Measurements from ENCODE around the gene TMEM163. TPM values are rescaled to one million over a fixed set of nuclear protein-coding genes. Genes with fewer than 3 reads are reported as not detected.

The TMEM163 gene
- total RNA-seq, 2 donors from 2014 or later, result 0.24 TPM; not detected in 1

- DNase-seq, result no peak
- Histone ChIP-seq H3K27ac (ENCODE audit: low read depth, low read length) (no peak overlapping the region), H3K4me3 (ENCODE audit: low read length) (no peak overlapping the region), H3K27me3 (ENCODE audit: control insufficient read depth, insufficient read depth, low read length, poor library complexity, severe bottlenecking) (no peaks in the 10 kb centered on the region), H3K36me3 (ENCODE audit: control insufficient read depth, insufficient read depth, low read length) (no peaks in the 10 kb centered on the region), H3K9me3 (ENCODE audit: control insufficient read depth, low read length) (no peaks in the 10 kb centered on the region), H3K9ac (ENCODE audit: extremely low read depth, low read length, poor library complexity, severe bottlenecking) (no peak overlapping the region), H3K4me1 (ENCODE audit: control insufficient read depth, insufficient read depth, low read length) (no peaks in the 10 kb centered on the region)
- 91 to 97% methylated on average over 4 of the region's 4 CpGs for WGBS, 2 experiments (ENCODE audit: insufficient coverage in 1 of 2, insufficient read length in 1 of 2)
- no peak for TF ChIP-seq CTCF (conservative IDR thresholded peaks at IDR 0.05)
- Mint-ChIP-seq H3K36me3 (ENCODE audit: low read depth) (no peaks in the 10 kb centered on the region), H3K4me3 (no peak overlapping the region), H3K27ac (no peak overlapping the region), H3K9me3 (no peaks in the 10 kb centered on the region), H3K27me3 (ENCODE audit: insufficient read depth) (peaks cover 2% of the 10 kb centered on the region), H3K4me1 (no peaks in the 10 kb centered on the region)
Measured at GRCh38 chr2:134490559-134490958, 228.2 kb downstream of the TMEM163 start.

GRCh38 chr2:134489732-134490384 is 228.9 kb downstream of the TMEM163 start:
- DNase-seq, result peak; percentile 68
- Mint-ChIP-seq H3K27ac (no peak overlapping the region), H3K4me1 (no peaks in the 10 kb centered on the region), H3K9me3 (no peaks in the 10 kb centered on the region), H3K36me3 (ENCODE audit: low read depth) (no peaks in the 10 kb centered on the region), H3K27me3 (ENCODE audit: insufficient read depth) (peaks cover 2% of the 10 kb centered on the region), H3K4me3 (no peak overlapping the region)
- Histone ChIP-seq H3K9me3 (ENCODE audit: control insufficient read depth, low read length) (no peaks in the 10 kb centered on the region), H3K27me3 (ENCODE audit: control insufficient read depth, insufficient read depth, low read length, poor library complexity, severe bottlenecking) (no peaks in the 10 kb centered on the region), H3K4me3 (ENCODE audit: low read length) (no peak overlapping the region), H3K36me3 (ENCODE audit: control insufficient read depth, insufficient read depth, low read length) (no peaks in the 10 kb centered on the region), H3K4me1 (ENCODE audit: control insufficient read depth, insufficient read depth, low read length) (no peaks in the 10 kb centered on the region), H3K9ac (ENCODE audit: extremely low read depth, low read length, poor library complexity, severe bottlenecking) (no peak overlapping the region), H3K27ac (ENCODE audit: low read depth, low read length) (no peak overlapping the region)
- WGBS, 2 experiments (ENCODE audit: insufficient coverage in 1 of 2, insufficient read length in 1 of 2), result 85 to 88% methylated on average over 8 to 11 of the region's 11 CpGs
- peak; percentile 34 for TF ChIP-seq CTCF (conservative IDR thresholded peaks at IDR 0.05)

GRCh38 chr2:134482766-134483340 is 235.9 kb downstream of the TMEM163 start:
- Histone ChIP-seq H3K4me3 (ENCODE audit: low read length) (no peak overlapping the region), H3K9me3 (ENCODE audit: control insufficient read depth, low read length) (no peaks in the 10 kb centered on the region), H3K4me1 (ENCODE audit: control insufficient read depth, insufficient read depth, low read length) (no peaks in the 10 kb centered on the region), H3K27ac (ENCODE audit: low read depth, low read length) (no peak overlapping the region), H3K9ac (ENCODE audit: extremely low read depth, low read length, poor library complexity, severe bottlenecking) (no peak overlapping the region), H3K27me3 (ENCODE audit: control insufficient read depth, insufficient read depth, low read length, poor library complexity, severe bottlenecking) (no peaks in the 10 kb centered on the region), H3K36me3 (ENCODE audit: control insufficient read depth, insufficient read depth, low read length) (no peaks in the 10 kb centered on the region)
- no peak for DNase-seq
- Mint-ChIP-seq H3K4me1 (no peaks in the 10 kb centered on the region), H3K9me3 (no peaks in the 10 kb centered on the region), H3K4me3 (no peak overlapping the region), H3K27me3 (ENCODE audit: insufficient read depth) (no peaks in the 10 kb centered on the region), H3K27ac (no peak overlapping the region), H3K36me3 (ENCODE audit: low read depth) (no peaks in the 10 kb centered on the region)
- TF ChIP-seq CTCF (conservative IDR thresholded peaks at IDR 0.05), result peak; percentile 17
- 79 to 86% methylated on average over 10 to 15 of the region's 15 CpGs for WGBS, 2 experiments (ENCODE audit: insufficient coverage in 1 of 2, insufficient read length in 1 of 2)
